ENCODE data around the gene PRR5. TPM values are rescaled to one million over a fixed set of nuclear protein-coding genes. Genes with fewer than 3 reads are reported as not detected.

The PRR5 gene
- total RNA-seq, 4 donors from 2014 or later: 4.2 to 9.8 (median 7.1) TPM

DNA sequence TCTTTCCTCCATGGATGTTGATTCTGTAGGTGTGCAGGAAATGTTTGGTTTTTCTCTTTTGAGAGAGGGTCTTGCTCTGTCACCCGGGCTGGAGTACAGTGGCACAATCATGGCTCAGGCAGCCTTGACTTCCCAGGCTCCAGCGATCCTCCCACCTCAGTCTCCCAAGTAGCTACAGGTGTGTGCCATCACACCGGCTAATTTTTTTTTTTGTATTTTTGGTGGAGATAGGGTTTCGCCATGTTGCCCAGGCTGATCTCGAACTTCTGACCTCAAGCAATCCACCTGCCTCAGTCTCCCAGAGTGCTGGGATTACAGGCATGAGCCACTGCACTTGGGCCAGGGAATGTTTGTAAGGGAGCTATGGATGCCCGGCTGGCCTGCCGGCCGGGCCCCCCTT is 4.5 kb downstream of the PRR5 start:
- peaks cover 70% of the 10 kb centered on the region for H3K27me3 ChIP-seq
- TF ChIP-seq POLR2A (IDR thresholded peaks at IDR 0.05) (no peak), CTCF (IDR thresholded peaks at IDR 0.05) (no peak), POLR2AphosphoS5 (IDR thresholded peaks at IDR 0.05) (no peak), EP300 (IDR thresholded peaks at IDR 0.05) (no peak)
- ATAC-seq: no peak
- no peak overlapping the region for H3K4me3 ChIP-seq
- no peaks in the 10 kb centered on the region for H3K9me3 ChIP-seq
- no peak overlapping the region for H3K27ac ChIP-seq
- H3K4me1 ChIP-seq: peaks cover 0 to 21% (median 11%) of the 10 kb centered on the region in 3 donors
- WGBS, 2 donors (ENCODE audit: low coverage in 1 of 2): 85 to 92% methylated on average over 2 to 7 of the region's 8 CpGs
- H3K36me3 ChIP-seq: no peaks in the 10 kb centered on the region

GRCh38 chr22:44707178-44707577 is 5.2 kb downstream of the PRR5 start:
- ATAC-seq: no peak
- Histone ChIP-seq H3K9me3 (no peaks in the 10 kb centered on the region), H3K27ac (no peak overlapping the region), H3K4me3 (no peak overlapping the region), H3K36me3 (no peaks in the 10 kb centered on the region), H3K4me1 (peaks cover 0 to 15% (median 8%) of the 10 kb centered on the region in 3 donors), H3K27me3 (peaks cover 63% of the 10 kb centered on the region)
- TF ChIP-seq EP300 (IDR thresholded peaks at IDR 0.05) (no peak), POLR2AphosphoS5 (IDR thresholded peaks at IDR 0.05) (no peak), CTCF (IDR thresholded peaks at IDR 0.05) (no peak), POLR2A (IDR thresholded peaks at IDR 0.05) (no peak)
- no CpG with 5 or more reads among the region's 10 CpGs for WGBS, 2 donors (ENCODE audit: low coverage in 1 of 2)

GRCh38 chr22:44707752-44708151 is 5.7 kb downstream of the PRR5 start:
- Histone ChIP-seq H3K4me1 (peaks cover 0 to 9% (median 3%) of the 10 kb centered on the region in 3 donors), H3K36me3 (no peaks in the 10 kb centered on the region), H3K27ac (no peak overlapping the region), H3K9me3 (no peaks in the 10 kb centered on the region), H3K27me3 (peaks cover 57% of the 10 kb centered on the region), H3K4me3 (no peak overlapping the region)
- TF ChIP-seq POLR2AphosphoS5 (IDR thresholded peaks at IDR 0.05) (no peak), EP300 (IDR thresholded peaks at IDR 0.05) (no peak), POLR2A (IDR thresholded peaks at IDR 0.05) (no peak)
- WGBS, 2 donors (ENCODE audit: low coverage in 1 of 2): 92 to 100% methylated on average over 2 to 3 of the region's 11 CpGs
- no peak for ATAC-seq

DNA sequence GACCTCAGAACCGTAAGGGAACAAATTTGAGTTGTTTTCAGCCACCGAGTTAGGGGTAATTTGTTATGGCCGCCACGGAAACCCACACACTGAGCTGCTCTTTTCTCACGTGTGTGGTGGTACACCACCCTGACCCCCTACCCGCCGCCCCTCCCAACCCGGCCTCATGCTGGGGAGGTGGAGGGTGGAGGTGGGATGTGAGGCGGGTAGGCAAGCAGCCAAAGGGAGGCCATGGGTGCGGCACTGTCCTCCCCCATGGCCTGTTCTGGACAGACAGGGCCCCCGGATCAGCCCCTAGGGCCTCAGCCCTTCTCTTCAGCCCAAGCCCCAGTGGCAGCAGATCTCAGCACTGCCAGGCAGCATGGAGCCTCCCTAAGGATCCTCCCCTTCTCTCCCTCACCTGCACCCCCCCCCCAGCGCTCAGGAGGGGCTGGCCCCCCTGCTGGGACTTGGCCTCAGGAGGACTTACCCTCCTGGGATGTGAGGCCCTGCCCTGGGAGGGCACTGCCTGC is 7.9 kb downstream of the PRR5 start:
- ATAC-seq: no peak
- TF ChIP-seq EP300 (IDR thresholded peaks at IDR 0.05) (no peak), CTCF (IDR thresholded peaks at IDR 0.05) (no peak), POLR2AphosphoS5 (IDR thresholded peaks at IDR 0.05) (no peak), POLR2A (IDR thresholded peaks at IDR 0.05) (no peak)
- Histone ChIP-seq H3K27me3 (peaks cover 36% of the 10 kb centered on the region), H3K4me3 (no peak overlapping the region), H3K9me3 (no peaks in the 10 kb centered on the region), H3K36me3 (no peaks in the 10 kb centered on the region), H3K27ac (no peak overlapping the region), H3K4me1 (no peaks in the 10 kb centered on the region)
- WGBS, 2 donors (ENCODE audit: low coverage in 1 of 2): 72 to 90% methylated on average over 4 to 9 of the region's 12 CpGs

- WGBS, 2 donors (ENCODE audit: low coverage in 1 of 2): 74 to 100% methylated on average over 3 to 10 of the region's 23 CpGs
- ATAC-seq: no peak
These were observed 8.7 kb downstream of the PRR5 start for GRCh38 chr22:44710474-44711240.

More at GRCh38 chr22:44710474-44711240, 8.7 kb downstream of the PRR5 start:
- no peak overlapping the region for H3K27ac ChIP-seq
- H3K36me3 ChIP-seq: no peaks in the 10 kb centered on the region
- no peaks in the 10 kb centered on the region for H3K9me3 ChIP-seq
- no peak overlapping the region for H3K4me3 ChIP-seq
- H3K27me3 ChIP-seq: peaks cover 29% of the 10 kb centered on the region
- TF ChIP-seq CTCF (IDR thresholded peaks at IDR 0.05): no peak
- no peak for TF ChIP-seq EP300 (IDR thresholded peaks at IDR 0.05)
- no peak for TF ChIP-seq POLR2AphosphoS5 (IDR thresholded peaks at IDR 0.05)
- no peak for TF ChIP-seq POLR2A (IDR thresholded peaks at IDR 0.05)
- H3K4me1 ChIP-seq: no peaks in the 10 kb centered on the region

Data from gastroesophageal sphincter (tissue), 4 donors.